H1 (cell line): Measurements from ENCODE around the gene KIAA0930. TPM values are rescaled to one million over a fixed set of nuclear protein-coding genes. Genes with fewer than 3 reads are reported as not detected.

Experiments
- CEBPB ChIP-seq: IDR thresholded peaks from 2 replicates; pipeline ENCODE4 v1.6.1; 2012; ENCODE audit warnings: low read depth, low read length
- CHD7 ChIP-seq: fragments of 300-600 bp; sonication (generic); IDR thresholded peaks from 2 replicates; pipeline ENCODE4 v1.7.1; 2012; ENCODE audit warnings: low read length, moderate library complexity, mild to moderate bottlenecking, inconsistent platforms; ENCODE audit not compliant: insufficient replicate concordance
- EGR1 ChIP-seq: IDR thresholded peaks from 2 replicates; pipeline ENCODE4 v1.6.1; 2011; ENCODE audit warnings: low read depth, low read length, borderline replicate concordance
- HDAC6 ChIP-seq: IDR thresholded peaks from one replicate; pipeline ENCODE4 v1.7.1; 2012; ENCODE audit warnings: low read depth, mild to moderate bottlenecking, inconsistent platforms, low read length, moderate library complexity
- JUND ChIP-seq: IDR thresholded peaks from 2 replicates; pipeline ENCODE4 v1.6.1; 2011; ENCODE audit warnings: mild to moderate bottlenecking, improper control_type of control experiment, low read length
- KDM1A ChIP-seq: fragments of 200-600, 300-600 bp; sonication (generic); IDR thresholded peaks from 2 replicates; pipeline ENCODE4 v1.7.1; 2016; ENCODE audit warnings: mild to moderate bottlenecking, low read length, borderline replicate concordance
- MAFK ChIP-seq: IDR thresholded peaks from 2 replicates; pipeline ENCODE4 v1.6.1; 2012; ENCODE audit warnings: low read depth, mild to moderate bottlenecking, improper control_type of control experiment, low read length
- POLR2A ChIP-seq, 2 experiments: IDR thresholded peaks; 1 replicate in 1 of 2; 2 replicates in 1 of 2; pipeline ENCODE4 v1.6.1; 2011; ENCODE audit warnings: low read depth in 2 of 2, low read length in 2 of 2, mild to moderate bottlenecking in 2 of 2; ENCODE audit errors: control extremely low read depth in 1 of 2
- POU5F1 ChIP-seq: IDR thresholded peaks from 2 replicates; pipeline ENCODE4 v1.6.1; 2011; ENCODE audit warnings: low read depth, mild to moderate bottlenecking, low read length, moderate library complexity
- RAD21 ChIP-seq, 2 experiments: IDR thresholded peaks in 1 of 2; conservative IDR thresholded peaks in 1 of 2; 2 replicates each; pipeline ENCODE4 v1.6.1; 2011; ENCODE audit warnings: low read depth in 2 of 2, low read length in 2 of 2, improper control_type of control experiment in 1 of 2, inconsistent platforms in 1 of 2, mild to moderate bottlenecking in 1 of 2, moderate library complexity in 1 of 2
- RFX5 ChIP-seq: IDR thresholded peaks from 2 replicates; pipeline ENCODE4 v1.6.1; 2011; ENCODE audit warnings: low read depth, low read length, improper control_type of control experiment, borderline replicate concordance
- SRF ChIP-seq: IDR thresholded peaks from 2 replicates; pipeline ENCODE4 v1.6.1; 2011; ENCODE audit warnings: mild to moderate bottlenecking, low read depth, low read length, moderate library complexity
- TAF7 ChIP-seq: optimal IDR thresholded peaks from 2 replicates; pipeline ENCODE3; 2011; ENCODE audit warnings: low read depth, mild to moderate bottlenecking, inconsistent platforms, low read length, moderate library complexity, borderline replicate concordance
- polyA plus RNA-seq, 7 experiments: library from polyadenylated mRNA; depleted of rRNA in 3 of 7; stranded (reverse) in 5 of 7; unstranded in 2 of 7; fragments of >200 nt in 5 of 7; fragments of 200-250 nt in 2 of 7; gene quantifications; 1 replicate in 5 of 7; 2 replicates in 1 of 7; 4 replicates in 1 of 7; pipeline versions ENCODE4 v1.2.1 to v1.2.3, GENCODE V29; 2011 to 2013; ENCODE audit warnings: missing spikeins in 2 of 7, mixed read lengths in 2 of 7
- total RNA-seq: library from RNA; stranded (reverse); fragmentation: NEBNext Ultra II Directional; extraction: Animal tissue kit (Norgen Biotek cat#: 25700); gene quantifications from 2 replicates; pipeline ENCODE4 v1.2.1, GENCODE V29; 2021

The KIAA0930 gene
- total and polyA plus RNA-seq, 2 of the 8 experiments (the other 6 are each of a cell fraction or from before 2014, with no cell fraction given): 61.9 to 66.1 TPM

GRCh38 chr22:45244916-45245315, 4.2 kb upstream of the KIAA0930 start (continued):
- TF ChIP-seq CHD7: no peak
- no peak for TF ChIP-seq CEBPB
- no peak for TF ChIP-seq POLR2A (IDR thresholded peaks at IDR 0.05; ENCODE audit: control extremely low read depth in 1 of 2, low read depth in 2 of 2, low read length in 2 of 2)
- no peak for TF ChIP-seq POU5F1
- no peak for TF ChIP-seq RAD21 (IDR thresholded peaks at IDR 0.05 in 1 of 2, conservative IDR thresholded peaks at IDR 0.05 in 1 of 2; ENCODE audit: low read depth in 2 of 2, low read length in 2 of 2)
- TF ChIP-seq TAF7: no peak
- TF ChIP-seq JUND: no peak
- TF ChIP-seq EGR1: no peak
- TF ChIP-seq MAFK: no peak
- no peak for TF ChIP-seq SRF
- TF ChIP-seq HDAC6: no peak
- TF ChIP-seq KDM1A: no peak
- TF ChIP-seq RFX5: no peak
